ENCODE results near the gene BUD31. TPM values are rescaled to one million over a fixed set of nuclear protein-coding genes. Genes with fewer than 3 reads are reported as not detected.

Gene BUD31
- total and polyA plus RNA-seq, 2 of the 13 experiments (the other 11 are each of a cell fraction or from before 2014, with no cell fraction given), result 35.1 to 79.1 TPM

GRCh38 chr7:99374111-99375064, 34.4 kb upstream of the BUD31 start, which contains the start of gene ARPC1B (continued):
- TF ChIP-seq RFXAP (CRISPR knock-in tag; IDR thresholded peaks at IDR 0.05; ENCODE audit: borderline replicate concordance) (peak; percentile 34; the same call in 1 of the 2 replicates), PHF8 (CRISPR knock-in tag; IDR thresholded peaks at IDR 0.05) (peak; percentile 49; the same call in 1 of the 2 replicates), SUZ12 (IDR thresholded peaks at IDR 0.05; ENCODE audit: low read depth, low read length) (no peak), ZC3H4 (CRISPR knock-in tag; IDR thresholded peaks at IDR 0.05; ENCODE audit: borderline replicate concordance) (no peak), FOXO4 (CRISPR knock-in tag; conservative IDR thresholded peaks at IDR 0.05) (0 out of 2 replicates have a peak, but pooled peaks have one; percentile 68), ZNF512 (CRISPR knock-in tag; IDR thresholded peaks at IDR 0.05) (no peak), POLR2G (IDR thresholded peaks at IDR 0.05; ENCODE audit: low read depth, low read length) (peak; percentile 59), ZNF800 (CRISPR knock-in tag; IDR thresholded peaks at IDR 0.05) (no peak), MXD1 (CRISPR knock-in tag; IDR thresholded peaks at IDR 0.05) (peak; percentile 14; the same call in 1 of the 2 replicates), ZNF607 (CRISPR knock-in tag; IDR thresholded peaks at IDR 0.05; ENCODE audit: borderline replicate concordance) (no peak), ZNF563 (CRISPR knock-in tag; IDR thresholded peaks at IDR 0.05) (peak; percentile 78; the same call in 1 of the 2 replicates), HOXA9 (CRISPR knock-in tag; IDR thresholded peaks at IDR 0.05; ENCODE audit: borderline replicate concordance) (0 out of 2 replicates have a peak, but pooled peaks have one; percentile 27), ARHGAP35 (CRISPR knock-in tag; IDR thresholded peaks at IDR 0.05; ENCODE audit: borderline replicate concordance) (peak; percentile 29; the same call in 1 of the 2 replicates), SALL1 (CRISPR knock-in tag; IDR thresholded peaks at IDR 0.05) (peak; percentile 39; the same call in 1 of the 2 replicates), ZNF772 (CRISPR knock-in tag; IDR thresholded peaks at IDR 0.05) (no peak; the same call in 1 of the 2 replicates), MBNL3 (CRISPR knock-in tag; conservative IDR thresholded peaks at IDR 0.05) (no peak), SIX1 (CRISPR knock-in tag; IDR thresholded peaks at IDR 0.05; ENCODE audit: borderline replicate concordance) (no peak), SRY (CRISPR knock-in tag; IDR thresholded peaks at IDR 0.05) (no peak), ZNF768 (CRISPR knock-in tag; IDR thresholded peaks at IDR 0.05) (peak; percentile 22; the same call in 1 of the 2 replicates), ZFP90 (CRISPR knock-in tag; IDR thresholded peaks at IDR 0.05; ENCODE audit: borderline replicate concordance) (peak; percentile 24; the same call in 1 of the 2 replicates), ZBTB25 (CRISPR knock-in tag; IDR thresholded peaks at IDR 0.05) (no peak), ZNF775 (CRISPR knock-in tag; IDR thresholded peaks at IDR 0.05; ENCODE audit: borderline replicate concordance) (no peak)

Measured in HepG2 (cell line).